Cardiac muscle cell (in vitro differentiated cells and primary cell): Measurements from ENCODE around the gene CHD9NB. TPM values are rescaled to one million over a fixed set of nuclear protein-coding genes. Genes with fewer than 3 reads are reported as not detected.
"Not testable (repeated sequence)": the region's sequence is repeated elsewhere in the genome, so short reads cannot be mapped to it uniquely, and the experiment has no call there.

Experiments used
- DNase-seq, 2 donors: peaks; one replicate each; pipeline versions ENCODE4 v3.0.0 to v3.0.0-alpha.2; 2010 to 2017; ENCODE audit warnings: low read depth in 1 of 2, low spot score in 1 of 2
- H3K27ac ChIP-seq: fragments of 200-600 bp; sonication (generic); 2 replicates; pipeline ENCODE4 v1.5.1; 2016
- H3K27me3 ChIP-seq: fragments of 200-600 bp; sonication (generic); 2 replicates; pipeline ENCODE4 v1.6.0; 2016; ENCODE audit warnings: control low read depth
- H3K36me3 ChIP-seq: fragments of 200-600 bp; sonication (generic); 2 replicates; pipeline ENCODE4 v1.5.1; 2016; ENCODE audit warnings: control low read depth
- H3K4me1 ChIP-seq: fragments of 200-600 bp; sonication (generic); 2 replicates; pipeline ENCODE4 v1.8.1; 2017; ENCODE audit warnings: low read depth, mild to moderate bottlenecking, mixed run types
- H3K4me3 ChIP-seq: fragments of 200-600 bp; sonication (generic); 2 replicates; pipeline ENCODE4 v1.5.1; 2016; ENCODE audit warnings: mild to moderate bottlenecking
- H3K9me3 ChIP-seq: fragments of 200-600 bp; sonication (generic); 2 replicates; pipeline ENCODE4 v1.5.1; 2017; ENCODE audit warnings: low read depth, mild to moderate bottlenecking, control low read depth
- polyA plus RNA-seq: library from polyadenylated mRNA; unstranded; fragments of >200 nt; fragmentation: Nextera tagmentation; extraction: Ambion mirVana; gene quantifications from 2 replicates; pipeline ENCODE4 v1.2.1, GENCODE V29; 2016
- total RNA-seq: library from RNA; depleted of rRNA; stranded (reverse); fragments of >200 nt; gene quantifications from 2 replicates; pipeline ENCODE4 v1.2.3, GENCODE V29; 2016
- TF ChIP-seq, protein P1 (sequence below): IDR thresholded peaks from 2 replicates; pipeline ENCODE4 v1.5.1; 2012; ENCODE audit warnings: low read depth, mild to moderate bottlenecking, low read length

The CHD9NB gene
- total and polyA plus RNA-seq, 2 experiments from 2014 or later = 0.12 TPM; not detected in 1

DNA sequence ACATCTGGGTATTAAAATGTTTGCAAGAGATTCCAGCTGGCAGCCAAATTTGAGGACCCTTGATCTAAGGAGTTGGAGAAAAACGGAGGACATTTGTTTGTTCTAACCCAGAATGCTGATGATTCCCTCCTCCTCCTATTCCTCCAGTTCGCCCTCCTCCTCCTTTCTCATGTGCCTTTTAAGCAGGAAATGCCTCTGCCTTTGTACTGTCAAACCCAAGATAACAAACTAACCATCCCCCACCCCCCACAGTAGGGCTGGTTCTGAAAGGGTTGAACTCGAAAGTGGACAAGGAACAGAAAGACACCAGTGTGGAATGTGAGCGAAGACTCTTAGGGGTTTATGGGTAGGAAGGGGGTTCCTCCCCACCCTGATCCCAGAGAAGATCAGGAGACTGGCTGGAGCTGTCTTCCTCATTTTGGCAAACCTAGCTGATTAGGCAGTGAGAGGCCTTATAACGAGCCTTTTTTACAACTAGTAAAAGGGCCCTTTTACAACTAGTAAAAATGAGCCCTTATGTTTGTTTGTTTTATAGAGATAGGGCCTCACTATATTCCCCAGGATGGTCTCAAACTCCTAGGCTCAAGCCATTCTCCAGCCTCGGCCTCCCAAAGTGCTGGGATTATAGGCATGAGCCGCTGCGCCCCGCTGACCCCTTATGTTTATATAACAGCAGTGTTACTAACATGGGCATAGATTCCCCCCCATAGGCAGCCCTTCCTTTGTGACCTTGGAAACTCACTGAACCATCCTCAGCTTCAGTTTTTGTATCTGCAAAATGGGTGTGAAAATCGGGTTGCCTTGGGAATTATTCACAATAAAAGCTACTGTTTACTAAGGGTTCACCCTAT, 3.1 kb upstream of the CHD9NB start:
- DNase-seq = peak; percentile 48 to 96
- TF ChIP-seq, protein P1, sequence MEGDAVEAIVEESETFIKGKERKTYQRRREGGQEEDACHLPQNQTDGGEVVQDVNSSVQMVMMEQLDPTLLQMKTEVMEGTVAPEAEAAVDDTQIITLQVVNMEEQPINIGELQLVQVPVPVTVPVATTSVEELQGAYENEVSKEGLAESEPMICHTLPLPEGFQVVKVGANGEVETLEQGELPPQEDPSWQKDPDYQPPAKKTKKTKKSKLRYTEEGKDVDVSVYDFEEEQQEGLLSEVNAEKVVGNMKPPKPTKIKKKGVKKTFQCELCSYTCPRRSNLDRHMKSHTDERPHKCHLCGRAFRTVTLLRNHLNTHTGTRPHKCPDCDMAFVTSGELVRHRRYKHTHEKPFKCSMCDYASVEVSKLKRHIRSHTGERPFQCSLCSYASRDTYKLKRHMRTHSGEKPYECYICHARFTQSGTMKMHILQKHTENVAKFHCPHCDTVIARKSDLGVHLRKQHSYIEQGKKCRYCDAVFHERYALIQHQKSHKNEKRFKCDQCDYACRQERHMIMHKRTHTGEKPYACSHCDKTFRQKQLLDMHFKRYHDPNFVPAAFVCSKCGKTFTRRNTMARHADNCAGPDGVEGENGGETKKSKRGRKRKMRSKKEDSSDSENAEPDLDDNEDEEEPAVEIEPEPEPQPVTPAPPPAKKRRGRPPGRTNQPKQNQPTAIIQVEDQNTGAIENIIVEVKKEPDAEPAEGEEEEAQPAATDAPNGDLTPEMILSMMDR = no peak
- no peaks in the 10 kb centered on the region for H3K9me3 ChIP-seq
- peak overlapping the region; percentile 89 for H3K27ac ChIP-seq
- H3K36me3 ChIP-seq = no peaks in the 10 kb centered on the region
- no peaks in the 10 kb centered on the region for H3K4me1 ChIP-seq
- peak overlapping the region; percentile 50 for H3K4me3 ChIP-seq
- H3K27me3 ChIP-seq = no peaks in the 10 kb centered on the region

GRCh38 chr16:53054670-53055485, 2.2 kb upstream of the CHD9NB start, which contains the start of gene CHD9:
TSS of gene CHD9 (plus strand) at chr16:53054991. CDS start at chr16:53156090, 101,099 bp downstream.
- Histone ChIP-seq H3K27me3 (no peaks in the 10 kb centered on the region), H3K36me3 (no peaks in the 10 kb centered on the region), H3K4me1 (no peaks in the 10 kb centered on the region), H3K27ac (peak within 1 kb of the TSS; percentile 89), H3K9me3 (no peaks in the 10 kb centered on the region), H3K4me3 (peak within 1 kb of the TSS; percentile 50)
- DNase-seq = peak; percentile 93 to 94
- TF ChIP-seq, protein P1 = peak; percentile 98

DNA sequence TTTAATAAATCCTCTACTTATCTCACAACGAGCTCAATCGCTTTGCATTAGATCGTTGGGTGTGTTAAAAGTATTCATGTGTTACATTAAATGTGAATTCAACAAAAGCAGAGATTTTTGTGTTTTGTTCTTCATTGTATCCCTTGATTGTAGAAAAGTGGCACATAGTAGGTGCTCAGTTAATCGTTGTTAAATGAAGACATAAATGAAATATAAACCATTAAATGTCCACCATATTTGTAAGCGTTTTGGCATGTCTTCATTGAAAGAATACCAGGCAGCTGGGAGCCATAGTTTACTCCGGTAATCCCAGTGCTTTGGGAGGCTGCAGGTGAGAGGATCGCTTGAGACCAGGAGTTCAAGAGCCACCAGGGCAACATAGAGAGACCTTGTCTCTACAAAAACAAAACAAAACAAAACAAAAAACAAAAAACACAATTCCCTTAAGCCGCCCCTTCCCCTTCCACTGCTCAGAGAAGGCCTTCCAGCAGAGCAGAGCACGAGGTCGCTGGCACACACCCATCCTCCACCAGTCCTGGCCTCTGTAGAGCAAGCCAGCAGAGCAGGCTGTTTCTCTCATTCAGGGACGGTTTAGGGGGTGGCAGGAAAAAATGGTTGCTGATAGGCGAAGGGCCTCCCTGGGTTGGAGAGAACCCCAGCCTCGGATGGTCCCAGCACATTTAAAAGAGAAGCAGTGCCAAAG, 1.4 kb upstream of the CHD9NB start:
- Histone ChIP-seq H3K4me3 (peak overlapping the region; percentile 50), H3K4me1 (no peaks in the 10 kb centered on the region), H3K27ac (no peak overlapping the region), H3K36me3 (no peaks in the 10 kb centered on the region), H3K27me3 (no peaks in the 10 kb centered on the region), H3K9me3 (no peaks in the 10 kb centered on the region)
- TF ChIP-seq, protein P1 = no peak
- peak in 1 of 2 donors; percentile 62 for DNase-seq

- H3K9me3 ChIP-seq, H3K4me3 ChIP-seq, H3K27me3 ChIP-seq, DNase-seq, H3K4me1 ChIP-seq, H3K27ac ChIP-seq, H3K36me3 ChIP-seq: not testable (repeated sequence)
Measured at GRCh38 chr16:53051255-53051654, 1.4 kb downstream of the CHD9NB start.

DNA sequence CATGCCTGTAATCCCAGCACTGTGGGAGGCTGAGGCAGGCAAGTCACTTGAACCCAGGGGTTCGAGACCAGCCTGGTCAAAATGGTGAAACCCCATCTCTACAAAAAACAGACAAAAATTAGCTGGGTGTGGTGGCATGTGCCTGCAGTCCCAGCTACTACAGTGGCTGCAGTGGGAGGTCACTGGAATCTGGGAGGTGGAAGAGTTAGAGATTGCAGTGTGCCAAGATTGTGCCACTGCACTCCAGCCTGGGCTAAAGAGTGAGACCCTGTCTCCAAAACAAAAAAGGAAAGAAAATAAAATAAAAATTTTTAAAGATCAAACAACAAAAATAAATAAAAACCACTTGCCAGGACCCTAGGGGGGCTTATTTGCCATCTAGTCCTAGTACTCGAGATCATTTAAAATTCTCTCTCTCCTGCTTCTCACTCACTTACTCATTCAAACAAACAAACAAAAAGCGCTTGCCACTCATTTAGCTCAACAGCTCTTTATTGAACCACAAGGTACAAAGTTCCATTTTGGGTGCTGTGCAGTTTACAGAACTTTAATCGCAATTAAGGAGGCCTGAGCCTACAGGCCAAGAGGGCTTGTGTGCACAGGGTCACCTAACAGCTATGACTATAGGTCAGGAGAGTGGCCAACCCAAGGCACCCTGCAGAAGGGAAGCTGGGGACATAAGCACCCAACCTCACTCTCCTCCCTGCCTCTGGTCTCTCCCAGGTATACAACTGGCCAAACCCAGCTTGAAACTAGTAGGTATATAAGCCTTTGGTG, 4.4 kb downstream of the CHD9NB start:
- Histone ChIP-seq H3K9me3 (no peaks in the 10 kb centered on the region), H3K4me1 (no peaks in the 10 kb centered on the region), H3K27me3 (no peaks in the 10 kb centered on the region), H3K36me3 (no peaks in the 10 kb centered on the region), H3K27ac (no peak overlapping the region), H3K4me3 (no peak overlapping the region)
- TF ChIP-seq, protein P1 = no peak
- DNase-seq = no peak

GRCh38 chr16:53047515-53047914, 5.2 kb downstream of the CHD9NB start:
- not testable (repeated sequence) for H3K36me3 ChIP-seq, H3K9me3 ChIP-seq, H3K27ac ChIP-seq, DNase-seq, H3K4me1 ChIP-seq, H3K4me3 ChIP-seq, H3K27me3 ChIP-seq
